CD4-positive, alpha-beta T cell treated with Interleukin-17A for 1 hour (primary cell): Measurements from ENCODE around the gene CTU2.

ENCODE experiments used
- DNase-seq: peaks from one replicate; pipeline ENCODE4 v3.0.0-alpha.2; 2020

The CTU2 gene

GRCh38 chr16:88697831-88698615 is 8.3 kb upstream of the CTU2 start:
- DNase-seq, result no peak

GRCh38 chr16:88698646-88699045 is 7.7 kb upstream of the CTU2 start:
- no peak for DNase-seq

- no peak for DNase-seq
These were observed 7.1 kb upstream of the CTU2 start for GRCh38 chr16:88699180-88699579.

- no peak for DNase-seq
These were observed 6.0 kb upstream of the CTU2 start for GRCh38 chr16:88700322-88700635.

- DNase-seq, result peak; percentile 95
These were observed 5.4 kb upstream of the CTU2 start for GRCh38 chr16:88700636-88701482.

- no peak for DNase-seq
These were observed 4.5 kb upstream of the CTU2 start for GRCh38 chr16:88701581-88702370.

GRCh38 chr16:88702371-88703210 is 3.7 kb upstream of the CTU2 start:
- no peak for DNase-seq

- DNase-seq, result peak; percentile 80
These were observed 2.6 kb upstream of the CTU2 start for GRCh38 chr16:88703486-88704309.

GRCh38 chr16:88705076-88705684 is 1.1 kb upstream of the CTU2 start:
- DNase-seq, result peak; percentile 50

- DNase-seq, result no peak
These were observed 488 bp upstream of the CTU2 start for GRCh38 chr16:88705801-88706228.

GRCh38 chr16:88706965-88707826 is 893 bp downstream of the CTU2 start:
- no peak for DNase-seq

GRCh38 chr16:88710556-88710955 is 4.3 kb downstream of the CTU2 start:
- no peak for DNase-seq

GRCh38 chr16:88711750-88712340 is 5.5 kb downstream of the CTU2 start:
- DNase-seq, result no peak

- DNase-seq, result no peak
These were observed 6.2 kb downstream of the CTU2 start for GRCh38 chr16:88712362-88712979.

- DNase-seq, result no peak
These were observed 6.8 kb downstream of the CTU2 start for GRCh38 chr16:88713054-88713453.

- no peak for DNase-seq
These were observed 7.5 kb downstream of the CTU2 start for GRCh38 chr16:88713568-88714419.

- DNase-seq, result no peak
These were observed 8.4 kb downstream of the CTU2 start for GRCh38 chr16:88714420-88715302.
